Smooth muscle cell (in vitro differentiated cells): ENCODE data around the gene KIF4A. TPM values are rescaled to one million over a fixed set of nuclear protein-coding genes. Genes with fewer than 3 reads are reported as not detected.
A peak's percentile ranks its signal among the peaks of the same experiment; 100 is the strongest.

ENCODE experiments used
- DNase-seq: peaks from one replicate; lab custom pipeline; 2025; ENCODE audit not compliant: unreplicated experiment; lab: John Stamatoyannopoulos, UW
- H2AFZ ChIP-seq: fragments of 200-600 bp; sonication (generic); 2 replicates; pipeline ENCODE4 v1.6.0; 2016; ENCODE audit warnings: antibody characterized with exemption, low read depth, mild to moderate bottlenecking
- H3F3A ChIP-seq: fragments of 200-600 bp; sonication (generic); 2 replicates; pipeline ENCODE4 v1.6.0; 2017; ENCODE audit warnings: antibody characterized with exemption, low read depth
- H3K27ac ChIP-seq: fragments of 200-600 bp; sonication (generic); 2 replicates; pipeline ENCODE4 v1.5.1; 2016; ENCODE audit warnings: low read depth, mild to moderate bottlenecking
- H3K27me3 ChIP-seq: fragments of 200-600 bp; sonication (generic); 2 replicates; pipeline ENCODE4 v1.6.1; 2016; ENCODE audit warnings: low read depth, mild to moderate bottlenecking
- H3K36me3 ChIP-seq: fragments of 200-600 bp; sonication (generic); 2 replicates; pipeline ENCODE4 v1.5.1; 2016; ENCODE audit warnings: low read depth
- H3K4me1 ChIP-seq: fragments of 200-600 bp; sonication (generic); 2 replicates; pipeline ENCODE4 v1.5.1; 2016; ENCODE audit warnings: low read depth
- H3K4me2 ChIP-seq: fragments of 200-600 bp; sonication (generic); 2 replicates; pipeline ENCODE4 v1.6.0; 2016; ENCODE audit warnings: mild to moderate bottlenecking
- H3K4me3 ChIP-seq: fragments of 200-600 bp; sonication (generic); 2 replicates; pipeline ENCODE4 v1.5.1; 2016; ENCODE audit warnings: mild to moderate bottlenecking
- H3K79me2 ChIP-seq: fragments of 200-600 bp; sonication (generic); 2 replicates; pipeline ENCODE4 v1.6.0; 2016; ENCODE audit warnings: low read depth, mild to moderate bottlenecking
- H3K9ac ChIP-seq: fragments of 200-600 bp; sonication (generic); 2 replicates; pipeline ENCODE4 v1.6.0; 2016; ENCODE audit warnings: low read depth
- H3K9me3 ChIP-seq: fragments of 200-600 bp; sonication (generic); replicated peaks from 2 replicates; pipeline ENCODE4 v1.5.1; 2016; ENCODE audit warnings: low read depth
- H4K20me1 ChIP-seq: fragments of 200-600 bp; sonication (generic); 2 replicates; pipeline ENCODE4 v1.6.0; 2016; ENCODE audit warnings: low read depth
- WGBS: methylation state at CpG from one replicate; pipeline ENCODE4 v1.1.7; 2016; ENCODE audit warnings: low lambda C conversion rate; 5-methylcytosine and 5-hydroxymethylcytosine counted together
- polyA plus RNA-seq: library from polyadenylated mRNA; unstranded; fragments of >200 nt; fragmentation: Nextera tagmentation; extraction: Ambion mirVana; gene quantifications from 2 replicates; pipeline ENCODE4 v1.2.1, GENCODE V29; 2016
- total RNA-seq: library from RNA; depleted of rRNA; stranded (reverse); fragments of >200 nt; gene quantifications from 2 replicates; pipeline ENCODE4 v1.2.3, GENCODE V29; 2014
- TF ChIP-seq, protein P1 (sequence below): fragments of 200-600 bp; sonication (generic); IDR thresholded peaks from 2 replicates; pipeline ENCODE4 v1.5.1; 2017; ENCODE audit warnings: borderline replicate concordance, mild to moderate bottlenecking, antibody characterized with exemption; ENCODE audit not compliant: insufficient read depth, poor library complexity, severe bottlenecking

The KIF4A gene
- total and polyA plus RNA-seq, 2 experiments from 2014 or later, result 1.8 to 5.9 TPM

GRCh38 chrX:70446380-70447350, 156.8 kb downstream of the KIF4A start:
- 83% methylated on average over 13 of the region's 16 CpGs for WGBS
- no peaks in the 10 kb centered on the region for H3K9me3 ChIP-seq
- TF ChIP-seq, protein P1, sequence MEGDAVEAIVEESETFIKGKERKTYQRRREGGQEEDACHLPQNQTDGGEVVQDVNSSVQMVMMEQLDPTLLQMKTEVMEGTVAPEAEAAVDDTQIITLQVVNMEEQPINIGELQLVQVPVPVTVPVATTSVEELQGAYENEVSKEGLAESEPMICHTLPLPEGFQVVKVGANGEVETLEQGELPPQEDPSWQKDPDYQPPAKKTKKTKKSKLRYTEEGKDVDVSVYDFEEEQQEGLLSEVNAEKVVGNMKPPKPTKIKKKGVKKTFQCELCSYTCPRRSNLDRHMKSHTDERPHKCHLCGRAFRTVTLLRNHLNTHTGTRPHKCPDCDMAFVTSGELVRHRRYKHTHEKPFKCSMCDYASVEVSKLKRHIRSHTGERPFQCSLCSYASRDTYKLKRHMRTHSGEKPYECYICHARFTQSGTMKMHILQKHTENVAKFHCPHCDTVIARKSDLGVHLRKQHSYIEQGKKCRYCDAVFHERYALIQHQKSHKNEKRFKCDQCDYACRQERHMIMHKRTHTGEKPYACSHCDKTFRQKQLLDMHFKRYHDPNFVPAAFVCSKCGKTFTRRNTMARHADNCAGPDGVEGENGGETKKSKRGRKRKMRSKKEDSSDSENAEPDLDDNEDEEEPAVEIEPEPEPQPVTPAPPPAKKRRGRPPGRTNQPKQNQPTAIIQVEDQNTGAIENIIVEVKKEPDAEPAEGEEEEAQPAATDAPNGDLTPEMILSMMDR, result no peak

DNA sequence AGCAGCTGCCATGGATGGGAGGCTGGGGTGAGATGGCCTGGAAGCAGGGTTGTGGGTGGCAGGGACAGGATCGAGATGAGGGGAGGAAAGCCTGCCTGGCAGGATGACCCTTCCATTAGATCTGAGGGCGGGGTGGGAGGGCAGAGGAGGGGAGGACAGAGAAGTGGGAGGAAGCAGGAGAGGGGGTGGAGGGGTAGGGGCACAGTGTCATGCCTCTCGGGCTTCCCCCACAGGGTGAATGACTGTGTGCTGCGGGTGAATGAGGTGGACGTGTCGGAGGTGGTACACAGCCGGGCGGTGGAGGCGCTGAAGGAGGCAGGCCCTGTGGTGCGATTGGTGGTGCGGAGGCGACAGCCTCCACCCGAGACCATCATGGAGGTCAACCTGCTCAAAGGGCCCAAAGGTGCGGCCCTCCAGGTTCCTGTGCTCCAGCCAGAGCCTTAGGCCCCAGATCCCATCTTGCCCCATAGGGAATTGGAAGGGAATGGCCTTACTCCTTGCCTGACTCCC, 159.6 kb downstream of the KIF4A start:
- Histone ChIP-seq H4K20me1 (no peaks in the 10 kb centered on the region), H3K79me2 (no peaks in the 10 kb centered on the region), H3K9me3 (no peaks in the 10 kb centered on the region), H3K4me1 (no peaks in the 10 kb centered on the region), H3F3A (no peaks in the 10 kb centered on the region), H3K4me2 (no peak overlapping the region), H3K36me3 (no peaks in the 10 kb centered on the region), H3K27ac (no peak overlapping the region), H3K9ac (no peak overlapping the region), H2AFZ (no peak overlapping the region), H3K4me3 (no peak overlapping the region), H3K27me3 (peaks cover 13% of the 10 kb centered on the region)
- no peak for DNase-seq
- TF ChIP-seq, protein P1, result no peak
- 96% methylated on average over 10 of the region's 14 CpGs for WGBS

More at GRCh38 chrX:70446380-70447350, 156.8 kb downstream of the KIF4A start:
- Histone ChIP-seq H3F3A (no peaks in the 10 kb centered on the region), H3K27ac (no peak overlapping the region), H2AFZ (no peak overlapping the region), H3K4me2 (no peak overlapping the region), H3K4me3 (no peak overlapping the region), H3K27me3 (peaks cover 30% of the 10 kb centered on the region), H3K4me1 (no peaks in the 10 kb centered on the region), H3K79me2 (no peaks in the 10 kb centered on the region), H4K20me1 (no peaks in the 10 kb centered on the region), H3K9ac (no peak overlapping the region), H3K36me3 (no peaks in the 10 kb centered on the region)
- DNase-seq, result no peak

GRCh38 chrX:70452143-70452733, 162.3 kb downstream of the KIF4A start:
- Histone ChIP-seq H3K4me1 (no peaks in the 10 kb centered on the region), H4K20me1 (no peaks in the 10 kb centered on the region), H3K4me2 (peak overlapping the region; percentile 83), H3K27me3 (no peaks in the 10 kb centered on the region), H3K9me3 (no peaks in the 10 kb centered on the region), H3F3A (no peaks in the 10 kb centered on the region), H3K9ac (no peak overlapping the region), H3K27ac (no peak overlapping the region), H3K79me2 (no peaks in the 10 kb centered on the region), H3K36me3 (no peaks in the 10 kb centered on the region), H3K4me3 (peak overlapping the region; percentile 56), H2AFZ (peak overlapping the region; percentile 81)
- 47% methylated on average over 37 of the region's 39 CpGs for WGBS
- TF ChIP-seq, protein P1, result peak; percentile 55
- DNase-seq, result peak; percentile 9
